KMS-11 (cell line): ENCODE measurements around the gene ZDHHC19.

Experiments
- H2AFZ ChIP-seq: fragments of 200-600 bp; sonication (generic); 2 replicates; pipeline ENCODE4 v1.6.1; 2016; ENCODE audit warnings: antibody characterized with exemption, mixed run types, low read depth
- H3K27ac ChIP-seq: fragments of 200-600 bp; sonication (generic); 2 replicates; pipeline ENCODE4 v1.6.1; 2016; ENCODE audit warnings: mild to moderate bottlenecking, mixed run types
- H3K27me3 ChIP-seq: fragments of 200-600 bp; sonication (generic); 2 replicates; pipeline ENCODE4 v1.6.1; 2017; ENCODE audit warnings: mild to moderate bottlenecking, low read depth, mixed run types, moderate library complexity; ENCODE audit not compliant: insufficient read depth
- H3K36me3 ChIP-seq: fragments of 200-600 bp; sonication (generic); 2 replicates; pipeline ENCODE4 v1.6.1; 2017; ENCODE audit warnings: mild to moderate bottlenecking, mixed run types; ENCODE audit not compliant: insufficient read depth
- H3K4me1 ChIP-seq: fragments of 200-600 bp; sonication (generic); 2 replicates; pipeline ENCODE4 v1.6.1; 2016; ENCODE audit warnings: mild to moderate bottlenecking, low read depth, mixed run types; ENCODE audit not compliant: poor library complexity, severe bottlenecking
- H3K4me2 ChIP-seq: fragments of 200-600 bp; sonication (generic); 2 replicates; pipeline ENCODE4 v1.7.0; 2016; ENCODE audit warnings: mild to moderate bottlenecking, mixed run types
- H3K4me3 ChIP-seq: fragments of 200-600 bp; sonication (generic); IDR thresholded peaks from 2 replicates; pipeline ENCODE4 v1.6.1; 2017; ENCODE audit warnings: low read depth, low read length, mixed read lengths; ENCODE audit not compliant: insufficient read depth
- H3K79me2 ChIP-seq: fragments of 200-600 bp; sonication (generic); 2 replicates; pipeline ENCODE4 v1.6.1; 2016; ENCODE audit warnings: low read depth, mixed run types; ENCODE audit not compliant: insufficient read depth
- H3K9ac ChIP-seq: fragments of 200-600 bp; sonication (generic); 2 replicates; pipeline ENCODE4 v1.6.1; 2016; ENCODE audit warnings: mild to moderate bottlenecking, mixed run types
- H4K20me1 ChIP-seq: fragments of 200-600 bp; sonication (generic); 2 replicates; pipeline ENCODE4 v1.6.1; 2016; ENCODE audit warnings: mild to moderate bottlenecking, mixed run types; ENCODE audit not compliant: insufficient read depth
- TF ChIP-seq, protein P1 (sequence below): fragments of 200-600 bp; sonication (generic); conservative IDR thresholded peaks from 2 replicates; pipeline ENCODE4 v1.6.1; 2017; ENCODE audit warnings: low read depth, mild to moderate bottlenecking, antibody characterized with exemption, low read length, moderate library complexity, mixed read lengths

ZDHHC19 gene

DNA sequence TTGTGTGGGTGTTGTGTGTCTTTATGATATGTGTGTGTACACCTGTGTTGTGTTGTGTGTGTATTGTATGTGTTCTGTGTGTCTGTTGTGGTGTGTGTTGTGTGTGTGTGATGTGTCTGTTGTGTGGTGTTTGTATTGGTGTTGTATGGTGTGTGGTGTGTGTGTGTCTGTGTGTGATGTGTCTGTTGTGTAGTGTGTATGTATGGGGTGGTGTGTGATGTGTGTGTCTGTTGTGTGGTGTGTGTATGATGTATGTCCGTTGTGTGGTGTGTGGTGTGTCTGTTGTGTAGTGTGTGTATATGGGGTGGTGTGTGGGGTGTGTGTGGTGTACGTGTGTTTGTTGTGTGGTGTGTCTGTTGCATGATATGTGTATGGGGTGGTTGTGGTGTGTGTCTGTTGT is 46.6 kb downstream of the ZDHHC19 start:
- Histone ChIP-seq H3K79me2 (no peaks in the 10 kb centered on the region), H3K36me3 (no peaks in the 10 kb centered on the region), H3K27me3 (no peaks in the 10 kb centered on the region), H2AFZ (no peak overlapping the region), H3K4me2 (no peak overlapping the region), H3K4me1 (no peaks in the 10 kb centered on the region), H3K27ac (no peak overlapping the region), H3K9ac (no peak overlapping the region), H4K20me1 (no peaks in the 10 kb centered on the region), H3K4me3 (no peak overlapping the region)
- TF ChIP-seq, protein P1, sequence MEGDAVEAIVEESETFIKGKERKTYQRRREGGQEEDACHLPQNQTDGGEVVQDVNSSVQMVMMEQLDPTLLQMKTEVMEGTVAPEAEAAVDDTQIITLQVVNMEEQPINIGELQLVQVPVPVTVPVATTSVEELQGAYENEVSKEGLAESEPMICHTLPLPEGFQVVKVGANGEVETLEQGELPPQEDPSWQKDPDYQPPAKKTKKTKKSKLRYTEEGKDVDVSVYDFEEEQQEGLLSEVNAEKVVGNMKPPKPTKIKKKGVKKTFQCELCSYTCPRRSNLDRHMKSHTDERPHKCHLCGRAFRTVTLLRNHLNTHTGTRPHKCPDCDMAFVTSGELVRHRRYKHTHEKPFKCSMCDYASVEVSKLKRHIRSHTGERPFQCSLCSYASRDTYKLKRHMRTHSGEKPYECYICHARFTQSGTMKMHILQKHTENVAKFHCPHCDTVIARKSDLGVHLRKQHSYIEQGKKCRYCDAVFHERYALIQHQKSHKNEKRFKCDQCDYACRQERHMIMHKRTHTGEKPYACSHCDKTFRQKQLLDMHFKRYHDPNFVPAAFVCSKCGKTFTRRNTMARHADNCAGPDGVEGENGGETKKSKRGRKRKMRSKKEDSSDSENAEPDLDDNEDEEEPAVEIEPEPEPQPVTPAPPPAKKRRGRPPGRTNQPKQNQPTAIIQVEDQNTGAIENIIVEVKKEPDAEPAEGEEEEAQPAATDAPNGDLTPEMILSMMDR: no peak

DNA sequence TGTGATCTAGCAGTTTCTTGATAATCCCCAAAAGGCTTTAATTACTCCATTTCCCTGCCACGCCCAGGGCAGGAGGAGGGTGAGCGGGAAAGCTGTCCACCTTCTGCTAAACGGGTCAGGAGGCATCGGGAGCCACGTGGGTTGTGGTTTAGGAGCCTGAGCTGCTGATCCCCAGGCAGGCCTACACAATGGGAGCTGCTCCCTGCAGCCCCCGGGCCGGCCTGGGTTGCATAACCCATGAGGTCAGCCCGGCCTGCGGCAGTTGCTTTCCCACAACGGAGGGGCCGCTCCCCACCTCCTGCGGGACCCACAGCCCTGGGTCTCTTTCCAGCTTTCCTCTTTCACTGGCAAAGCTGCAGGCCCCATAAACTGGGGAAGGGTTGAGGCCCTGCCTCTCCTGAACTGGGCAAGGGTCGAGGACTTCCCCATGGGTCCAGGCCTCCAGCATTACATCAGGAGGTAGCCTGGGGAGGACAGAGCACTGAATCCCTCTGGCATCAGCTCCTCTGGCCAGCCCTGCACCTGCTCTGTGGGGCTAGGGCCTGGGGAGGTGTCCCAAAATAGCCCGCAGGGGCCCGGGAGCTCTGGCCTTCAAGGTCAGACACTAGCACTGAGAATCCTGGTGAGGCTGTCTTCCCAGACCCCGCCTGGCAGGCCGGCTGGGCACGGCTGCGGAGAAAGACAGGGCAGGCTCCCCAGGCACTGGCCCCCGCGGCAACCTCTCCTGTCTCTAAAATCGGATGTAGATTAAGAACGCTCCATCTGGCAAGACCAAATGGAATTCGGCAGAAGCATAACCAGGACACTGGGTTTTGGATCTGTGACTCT is 47.3 kb downstream of the ZDHHC19 start:
- no peaks in the 10 kb centered on the region for H3K36me3 ChIP-seq
- TF ChIP-seq, protein P1: no peak
- no peak overlapping the region for H3K9ac ChIP-seq
- no peak overlapping the region for H3K27ac ChIP-seq
- no peak overlapping the region for H3K4me2 ChIP-seq
- H2AFZ ChIP-seq: no peak overlapping the region
- no peaks in the 10 kb centered on the region for H4K20me1 ChIP-seq
- no peaks in the 10 kb centered on the region for H3K4me1 ChIP-seq
- no peak overlapping the region for H3K4me3 ChIP-seq
- no peaks in the 10 kb centered on the region for H3K79me2 ChIP-seq
- H3K27me3 ChIP-seq: no peaks in the 10 kb centered on the region

DNA sequence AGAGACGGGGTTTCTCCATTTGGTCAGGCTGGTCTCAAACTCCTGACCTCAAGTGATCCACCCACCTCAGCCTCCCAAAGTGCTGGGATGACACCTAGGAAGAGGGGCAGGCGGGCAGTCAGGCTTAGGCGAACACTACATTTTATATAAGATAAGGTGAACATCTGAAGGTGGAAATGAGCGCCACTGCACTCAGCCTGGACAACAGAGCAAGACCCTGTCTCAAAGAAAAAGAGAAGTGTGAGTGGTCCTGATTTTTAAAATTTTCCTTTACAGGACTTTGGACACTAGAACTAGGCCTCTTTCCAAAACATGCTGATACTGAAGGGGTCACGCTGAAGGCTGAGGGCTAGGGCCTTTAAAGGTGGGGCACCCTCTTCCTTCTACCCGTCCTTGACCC is 48.0 kb downstream of the ZDHHC19 start:
- Histone ChIP-seq H4K20me1 (no peaks in the 10 kb centered on the region), H3K4me1 (no peaks in the 10 kb centered on the region), H3K36me3 (no peaks in the 10 kb centered on the region), H2AFZ (no peak overlapping the region), H3K27me3 (no peaks in the 10 kb centered on the region), H3K79me2 (no peaks in the 10 kb centered on the region), H3K9ac (no peak overlapping the region), H3K27ac (no peak overlapping the region), H3K4me3 (no peak overlapping the region), H3K4me2 (no peak overlapping the region)
- TF ChIP-seq, protein P1: no peak

DNA sequence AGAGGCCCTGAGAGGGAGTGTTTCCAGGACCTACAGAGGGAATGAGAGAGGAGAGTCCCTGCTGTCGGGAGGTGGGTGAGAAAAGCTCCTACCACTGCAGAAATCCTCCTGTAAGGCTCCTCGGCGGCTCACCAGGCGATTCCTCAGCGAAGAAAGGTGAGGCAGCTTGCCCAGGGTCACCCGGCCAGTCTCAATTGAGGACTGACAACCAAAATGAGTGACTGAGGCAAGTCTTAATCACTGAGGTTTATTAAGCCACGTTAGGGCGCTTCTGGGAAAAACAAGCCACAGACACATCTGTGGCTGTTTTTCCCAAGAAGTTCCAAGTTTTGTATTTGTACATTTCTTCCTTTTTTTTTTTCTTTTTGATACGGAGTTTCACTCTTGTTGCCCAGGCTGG is 48.5 kb downstream of the ZDHHC19 start:
- Histone ChIP-seq H3K4me3 (no peak overlapping the region), H3K4me2 (no peak overlapping the region), H3K4me1 (no peaks in the 10 kb centered on the region), H4K20me1 (no peaks in the 10 kb centered on the region), H2AFZ (no peak overlapping the region), H3K9ac (no peak overlapping the region), H3K27ac (no peak overlapping the region), H3K79me2 (no peaks in the 10 kb centered on the region), H3K36me3 (no peaks in the 10 kb centered on the region), H3K27me3 (no peaks in the 10 kb centered on the region)
- TF ChIP-seq, protein P1: no peak
